ENCODE measurements around the gene IGFBP4. TPM values are rescaled to one million over a fixed set of nuclear protein-coding genes. Genes with fewer than 3 reads are reported as not detected.
"Not testable (repeated sequence)": the region's sequence is repeated elsewhere in the genome, so short reads cannot be mapped to it uniquely, and the experiment has no call there.

Gene IGFBP4
- total and polyA plus RNA-seq, 2 experiments from 2014 or later, result 44.9 to 183 TPM

- no peaks in the 10 kb centered on the region for H3K9me2 ChIP-seq (replicated peaks; ENCODE audit: insufficient read depth)
- no peaks in the 10 kb centered on the region for H3K27me3 ChIP-seq
- H3K9me3 ChIP-seq (ENCODE audit: low read depth), result no peaks in the 10 kb centered on the region
- H3K4me1 ChIP-seq (ENCODE audit: insufficient read depth), result no peaks in the 10 kb centered on the region
- H3K36me3 ChIP-seq (replicated peaks; ENCODE audit: insufficient read depth, low read depth), result no peaks in the 10 kb centered on the region
- H3K4me2 ChIP-seq, result no peak overlapping the region
- no peak overlapping the region for H3K4me3 ChIP-seq
- no peaks in the 10 kb centered on the region for H4K20me1 ChIP-seq (ENCODE audit: insufficient read depth, poor library complexity, severe bottlenecking)
- no peak for TF ChIP-seq EZH2 (IDR thresholded peaks at IDR 0.05; ENCODE audit: borderline replicate concordance)
- TF ChIP-seq CTCF (IDR thresholded peaks at IDR 0.05; ENCODE audit: poor library complexity), result no peak
- no peak for TF ChIP-seq EZH2phosphoT487 (IDR thresholded peaks at IDR 0.05; ENCODE audit: low read depth, severe bottlenecking, unreplicated experiment)
- H3K27ac ChIP-seq, result no peak overlapping the region
- 79% methylated on average over 3 of the region's 3 CpGs for WGBS (ENCODE audit: low lambda C conversion rate, missing lambda C conversion rate)
- DNase-seq (ENCODE audit: low spot score), result no peak
- H3K79me2 ChIP-seq, result no peaks in the 10 kb centered on the region
- H2AFZ ChIP-seq, result peak overlapping the region; percentile 28
Measured at GRCh38 chr17:40404003-40404402, 39.2 kb upstream of the IGFBP4 start.

GRCh38 chr17:40407460-40407859 is 35.8 kb upstream of the IGFBP4 start:
- Histone ChIP-seq H3K9me2 (replicated peaks; ENCODE audit: insufficient read depth) (no peaks in the 10 kb centered on the region), H3K27me3 (no peaks in the 10 kb centered on the region), H4K20me1 (ENCODE audit: insufficient read depth, poor library complexity, severe bottlenecking) (no peaks in the 10 kb centered on the region), H3K27ac (no peak overlapping the region), H3K79me2 (no peaks in the 10 kb centered on the region), H3K4me1 (ENCODE audit: insufficient read depth) (no peaks in the 10 kb centered on the region), H3K4me3 (no peak overlapping the region), H3K4me2 (no peak overlapping the region), H2AFZ (no peak overlapping the region), H3K9me3 (ENCODE audit: low read depth) (no peaks in the 10 kb centered on the region), H3K36me3 (replicated peaks; ENCODE audit: insufficient read depth, low read depth) (no peaks in the 10 kb centered on the region)
- DNase-seq (ENCODE audit: low spot score), result no peak
- WGBS (ENCODE audit: low lambda C conversion rate, missing lambda C conversion rate), result 100% methylated on average over 3 of the region's 3 CpGs
- TF ChIP-seq EZH2phosphoT487 (IDR thresholded peaks at IDR 0.05; ENCODE audit: low read depth, severe bottlenecking, unreplicated experiment), result no peak
- no peak for TF ChIP-seq EZH2 (IDR thresholded peaks at IDR 0.05; ENCODE audit: borderline replicate concordance)
- no peak for TF ChIP-seq CTCF (IDR thresholded peaks at IDR 0.05; ENCODE audit: poor library complexity)

- 99% methylated on average over 4 of the region's 4 CpGs for WGBS (ENCODE audit: low lambda C conversion rate, missing lambda C conversion rate)
- H3K79me2 ChIP-seq; H3K4me3 ChIP-seq; H3K27me3 ChIP-seq; DNase-seq (ENCODE audit: low spot score); H3K9me2 ChIP-seq (replicated peaks; ENCODE audit: insufficient read depth); H3K27ac ChIP-seq; H3K36me3 ChIP-seq (replicated peaks; ENCODE audit: insufficient read depth, low read depth); H3K4me1 ChIP-seq (ENCODE audit: insufficient read depth); H3K9me3 ChIP-seq (ENCODE audit: low read depth); H4K20me1 ChIP-seq (ENCODE audit: insufficient read depth, poor library complexity, severe bottlenecking); H3K4me2 ChIP-seq; H2AFZ ChIP-seq: not testable (repeated sequence)
Measured at GRCh38 chr17:40409540-40409939, 33.7 kb upstream of the IGFBP4 start.

DNA sequence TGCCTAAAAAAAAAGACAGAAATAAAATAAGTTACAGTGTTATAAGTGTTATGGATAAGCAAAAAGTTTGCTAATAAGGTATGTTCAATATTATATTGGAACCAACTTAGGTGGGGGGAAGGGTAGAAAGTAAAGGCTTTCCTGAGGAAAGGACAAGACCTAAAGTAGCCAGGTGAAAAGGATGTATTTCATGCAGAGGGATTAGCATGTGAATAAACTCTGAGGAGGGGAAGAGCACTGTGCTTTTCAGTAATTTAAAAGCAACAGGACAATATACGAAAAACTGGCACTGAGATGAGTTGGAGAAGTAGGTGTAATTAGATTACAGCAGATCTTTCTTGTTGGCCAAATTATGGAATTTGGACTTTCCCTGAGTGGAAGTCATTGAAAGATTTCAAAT is 33.2 kb upstream of the IGFBP4 start:
- Histone ChIP-seq H2AFZ (no peak overlapping the region), H3K27ac (no peak overlapping the region), H3K79me2 (peaks cover under 1% of the 10 kb centered on the region), H3K4me1 (ENCODE audit: insufficient read depth) (no peaks in the 10 kb centered on the region), H4K20me1 (ENCODE audit: insufficient read depth, poor library complexity, severe bottlenecking) (no peaks in the 10 kb centered on the region), H3K4me3 (no peak overlapping the region), H3K9me3 (ENCODE audit: low read depth) (no peaks in the 10 kb centered on the region), H3K27me3 (no peaks in the 10 kb centered on the region), H3K9me2 (replicated peaks; ENCODE audit: insufficient read depth) (no peaks in the 10 kb centered on the region), H3K36me3 (replicated peaks; ENCODE audit: insufficient read depth, low read depth) (no peaks in the 10 kb centered on the region), H3K4me2 (no peak overlapping the region)
- TF ChIP-seq EZH2phosphoT487 (IDR thresholded peaks at IDR 0.05; ENCODE audit: low read depth, severe bottlenecking, unreplicated experiment) (no peak), CTCF (IDR thresholded peaks at IDR 0.05; ENCODE audit: poor library complexity) (no peak), EZH2 (IDR thresholded peaks at IDR 0.05; ENCODE audit: borderline replicate concordance) (no peak)
- DNase-seq (ENCODE audit: low spot score), result no peak
- 100% methylated on average over 1 of the region's 1 CpG for WGBS (ENCODE audit: low lambda C conversion rate, missing lambda C conversion rate)

Measured in hepatocyte (in vitro differentiated cells).